HL-60 (cell line): ENCODE results near the gene SLC25A29.

Experiments used
- DNase-seq, 2 experiments: peaks; one replicate each; pipeline ENCODE4 v3.0.0-alpha.2; 2010 to 2020; ENCODE audit warnings: low read depth in 1 of 2, low spot score in 1 of 2
- H3K27ac ChIP-seq: fragments of 250-450 bp; sonication (Bioruptor Pico); replicated peaks from 2 replicates; pipeline ENCODE4 v1.5.1; 2020; ENCODE audit warnings: mild to moderate bottlenecking, moderate library complexity
- H3K27me3 ChIP-seq: fragments of 250-450 bp; sonication (Bioruptor Pico); 2 replicates; pipeline ENCODE4 v1.5.1; 2021; ENCODE audit warnings: mild to moderate bottlenecking, moderate library complexity; ENCODE audit not compliant: insufficient read depth, poor library complexity, severe bottlenecking
- H3K4me3 ChIP-seq: replicated peaks from 2 replicates; pipeline ENCODE4 v1.5.1; 2011; ENCODE audit warnings: mild to moderate bottlenecking, control low read depth, low read length; ENCODE audit not compliant: insufficient read depth
- CTCF ChIP-seq: IDR thresholded peaks from one replicate; pipeline ENCODE4 v1.5.1; 2011; ENCODE audit warnings: low read length, control low read depth, inconsistent platforms; ENCODE audit not compliant: insufficient read depth
- GABPA ChIP-seq: IDR thresholded peaks from 2 replicates; pipeline ENCODE4 v1.6.1; 2012; ENCODE audit warnings: low read depth
- POLR2AphosphoS5 ChIP-seq: IDR thresholded peaks from 2 replicates; pipeline ENCODE4 v1.6.1; 2012; ENCODE audit warnings: low read depth
- REST ChIP-seq: IDR thresholded peaks from 2 replicates; pipeline ENCODE4 v1.6.1; 2012; ENCODE audit warnings: low read depth; ENCODE audit not compliant: insufficient replicate concordance
- SPI1 ChIP-seq: IDR thresholded peaks from 2 replicates; pipeline ENCODE4 v1.6.1; 2012; ENCODE audit warnings: low read depth, mild to moderate bottlenecking, borderline replicate concordance

Gene SLC25A29

GRCh38 chr14:100333827-100334226, 27.6 kb upstream of the SLC25A29 start:
- no peak for TF ChIP-seq REST
- TF ChIP-seq CTCF: no peak

GRCh38 chr14:100333311-100333710, 27.1 kb upstream of the SLC25A29 start:
- H3K27ac ChIP-seq: no peak overlapping the region
- TF ChIP-seq POLR2AphosphoS5 (no peak), GABPA (no peak), CTCF (no peak)
- no peak for DNase-seq
- no peaks in the 10 kb centered on the region for H3K27me3 ChIP-seq
- no peak overlapping the region for H3K4me3 ChIP-seq

More at GRCh38 chr14:100333827-100334226, 27.6 kb upstream of the SLC25A29 start:
- Histone ChIP-seq H3K27me3 (no peaks in the 10 kb centered on the region), H3K27ac (no peak overlapping the region), H3K4me3 (no peak overlapping the region)
- DNase-seq: no peak

GRCh38 chr14:100332797-100333196, 26.6 kb upstream of the SLC25A29 start:
- DNase-seq: no peak
- H3K27ac ChIP-seq: no peak overlapping the region
- H3K27me3 ChIP-seq: no peaks in the 10 kb centered on the region
- TF ChIP-seq GABPA (no peak), POLR2AphosphoS5 (0 out of 2 replicates have a peak, but pooled peaks have one; percentile 13)
- no peak overlapping the region for H3K4me3 ChIP-seq

- H3K4me3 ChIP-seq: no peak overlapping the region
- H3K27ac ChIP-seq: no peak overlapping the region
- TF ChIP-seq GABPA (no peak), POLR2AphosphoS5 (no peak), CTCF (no peak), SPI1 (no peak), REST (no peak)
- H3K27me3 ChIP-seq: no peaks in the 10 kb centered on the region
- DNase-seq: no peak
Measured at GRCh38 chr14:100332071-100332639, 25.9 kb upstream of the SLC25A29 start.
